ENCODE data around the gene FMO2.

The FMO2 gene

GRCh38 chr1:171185091-171185490 lies at the start of gene FMO2:
Gene FMO2 (plus strand): TSS chr1:171185300. CDS start chr1:171185714, 414 bp downstream.
- no peak for TF ChIP-seq CTCF (IDR thresholded peaks at IDR 0.05; ENCODE audit: control insufficient read depth, extremely low read depth, insufficient read depth)
- no peak for DNase-seq (ENCODE audit: low read depth)
- no peak within 1 kb of the TSS for H3K4me3 ChIP-seq (ENCODE audit: low read depth, low read length)

DNA sequence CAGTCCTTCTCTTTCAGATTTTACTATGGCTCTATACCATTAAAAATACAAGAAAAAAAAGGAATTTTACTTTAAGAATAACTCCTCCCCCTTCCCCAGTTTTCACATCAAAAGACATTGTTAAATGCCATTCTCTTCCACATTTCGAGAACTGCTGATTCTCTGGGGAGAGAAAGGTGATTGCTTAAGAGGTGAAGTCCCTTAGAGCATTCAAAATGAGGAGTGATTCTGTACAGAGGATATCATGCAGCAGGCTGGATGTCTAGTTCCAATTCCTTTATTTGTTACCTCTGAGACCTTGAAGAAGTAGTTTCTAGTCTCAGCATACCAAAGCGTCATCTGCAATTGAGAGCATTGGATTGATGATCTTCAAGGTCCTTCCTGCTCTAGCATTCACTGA lies 47.5 kb upstream of the FMO2 start:
- TF ChIP-seq CTCF (IDR thresholded peaks at IDR 0.05; ENCODE audit: control insufficient read depth, extremely low read depth, insufficient read depth), result no peak
- H3K4me3 ChIP-seq (ENCODE audit: low read depth, low read length), result no peak overlapping the region
- no peak for DNase-seq (ENCODE audit: low read depth)

- no peak overlapping the region for H3K4me3 ChIP-seq (ENCODE audit: low read depth, low read length)
- TF ChIP-seq CTCF (IDR thresholded peaks at IDR 0.05; ENCODE audit: control insufficient read depth, extremely low read depth, insufficient read depth), result no peak
- DNase-seq (ENCODE audit: low read depth), result no peak
Measured at GRCh38 chr1:171138980-171139379, 46.1 kb upstream of the FMO2 start.

DNA sequence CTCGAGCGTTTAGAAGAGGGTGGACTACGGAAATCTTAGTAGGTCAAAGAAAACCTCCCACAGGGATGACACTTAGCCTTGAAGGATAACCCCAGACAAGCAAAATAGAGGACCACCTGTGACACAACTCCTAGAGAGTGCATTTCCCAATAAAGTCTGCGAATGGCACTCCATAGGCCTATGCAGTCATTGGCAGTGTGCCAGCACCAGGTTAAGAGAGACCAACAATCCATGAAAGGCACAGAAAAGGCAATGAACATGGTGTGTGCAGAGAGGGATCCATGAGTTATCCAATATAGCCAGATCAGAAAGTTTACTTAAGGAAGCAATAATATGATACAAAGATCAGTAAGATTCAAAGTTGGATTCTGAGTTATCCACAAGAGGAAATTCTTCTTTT lies 45.2 kb upstream of the FMO2 start:
- DNase-seq (ENCODE audit: low read depth), result no peak
- no peak for TF ChIP-seq CTCF (IDR thresholded peaks at IDR 0.05; ENCODE audit: control insufficient read depth, extremely low read depth, insufficient read depth)

GRCh38 chr1:171140401-171140800 lies 44.7 kb upstream of the FMO2 start:
- no peak for TF ChIP-seq CTCF (IDR thresholded peaks at IDR 0.05; ENCODE audit: control insufficient read depth, extremely low read depth, insufficient read depth)
- H3K4me3 ChIP-seq (ENCODE audit: low read depth, low read length), result no peak overlapping the region
- no peak for DNase-seq (ENCODE audit: low read depth)

More for the DNA sequence above, 45.2 kb upstream of the FMO2 start:
- H3K4me3 ChIP-seq (ENCODE audit: low read depth, low read length), result no peak overlapping the region

DNA sequence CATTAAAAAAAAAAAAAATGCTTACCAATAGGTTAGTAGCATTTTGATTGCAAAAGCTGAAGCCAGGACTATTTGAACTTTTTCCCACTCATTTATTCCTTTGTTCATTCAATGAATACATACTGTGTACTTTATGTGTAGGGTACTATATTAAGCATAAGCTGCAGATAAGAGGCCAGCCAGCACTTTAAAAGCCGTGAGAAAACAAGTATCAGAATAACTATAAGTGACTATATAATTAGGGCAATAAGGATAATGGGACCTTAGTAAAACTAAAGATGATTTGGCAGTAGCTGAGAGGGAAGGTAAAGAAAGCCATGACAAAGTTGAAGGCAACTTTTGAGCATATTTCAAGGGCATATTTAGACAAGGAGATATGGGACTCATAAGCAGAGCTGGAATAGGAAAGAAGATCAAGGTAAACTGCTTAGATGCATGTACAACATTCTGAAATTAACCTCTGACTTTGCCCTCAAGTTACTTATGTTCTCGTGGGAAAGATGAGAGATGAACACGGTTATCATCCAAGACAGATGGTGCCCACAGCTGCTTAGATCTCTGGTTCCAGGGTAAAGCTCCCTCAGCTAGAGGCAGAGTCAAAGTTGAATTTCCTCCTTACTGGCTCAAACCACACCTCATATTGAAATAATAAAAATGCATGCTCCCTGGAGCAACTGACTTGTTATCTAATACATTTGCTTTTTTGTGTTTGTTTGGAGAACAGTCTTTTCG lies 44.0 kb upstream of the FMO2 start:
- no peak for TF ChIP-seq CTCF (IDR thresholded peaks at IDR 0.05; ENCODE audit: control insufficient read depth, extremely low read depth, insufficient read depth)
- no peak overlapping the region for H3K4me3 ChIP-seq (ENCODE audit: low read depth, low read length)
- no peak for DNase-seq (ENCODE audit: low read depth)
